Measurements from ENCODE around the gene ZFPL1.

- TF ChIP-seq POLR2AphosphoS5 (IDR thresholded peaks at IDR 0.05; ENCODE audit: low read depth, low read length) (no peak), TAF1 (IDR thresholded peaks at IDR 0.05; ENCODE audit: borderline replicate concordance, insufficient read depth, low read length) (no peak), REST (IDR thresholded peaks at IDR 0.05; ENCODE audit: insufficient read depth in 1 of 2, low read depth in 2 of 2, low read length in 2 of 2) (no peak)
Measured at GRCh38 chr11:65042891-65043290, 41.1 kb upstream of the ZFPL1 start.

Measured in PFSK-1 (cell line).